ENCODE measurements around the gene WDR72.
"Not testable (repeated sequence)": the region's sequence is repeated elsewhere in the genome, so short reads cannot be mapped to it uniquely, and the experiment has no call there.

Gene WDR72

DNA sequence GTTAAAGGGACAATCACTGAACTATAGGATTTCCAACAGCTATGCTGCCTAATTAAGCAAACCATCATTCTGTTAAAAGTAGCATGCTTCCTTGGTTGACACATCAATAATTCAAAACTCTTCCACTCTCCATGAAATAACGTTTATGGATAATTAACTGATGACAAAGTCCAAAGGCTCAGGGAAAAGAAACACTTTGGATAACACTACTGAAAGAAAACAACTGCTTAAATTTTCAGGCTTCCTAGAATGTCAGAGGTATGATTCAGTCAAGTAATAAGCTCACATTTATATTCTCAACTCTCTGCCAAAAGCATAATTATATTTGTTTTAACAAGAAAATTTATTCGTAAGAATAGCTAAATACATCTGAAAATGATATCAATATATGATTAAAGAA lies 49.6 kb downstream of the WDR72 start:
- DNase-seq (ENCODE audit: low read depth), result no peak

DNA sequence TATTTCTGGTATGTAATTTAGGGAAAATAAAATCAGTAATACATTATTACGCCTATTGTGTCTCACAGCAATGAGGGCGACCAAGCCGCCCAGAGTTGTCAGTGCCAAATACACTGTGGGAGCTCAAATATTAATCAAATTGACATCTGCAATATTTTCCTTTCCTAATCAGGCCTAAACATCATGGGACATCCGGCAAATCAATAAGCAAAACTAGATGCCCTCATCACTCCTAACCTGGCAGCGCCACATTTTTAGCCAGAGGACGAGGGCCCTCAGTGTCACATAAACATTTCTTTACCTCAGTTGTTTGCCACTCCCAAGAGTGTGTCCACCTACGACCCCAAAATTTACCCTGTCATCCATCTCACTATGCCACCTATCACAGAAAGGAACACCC lies 64.1 kb downstream of the WDR72 start:
- no peak for DNase-seq (ENCODE audit: low read depth)

DNA sequence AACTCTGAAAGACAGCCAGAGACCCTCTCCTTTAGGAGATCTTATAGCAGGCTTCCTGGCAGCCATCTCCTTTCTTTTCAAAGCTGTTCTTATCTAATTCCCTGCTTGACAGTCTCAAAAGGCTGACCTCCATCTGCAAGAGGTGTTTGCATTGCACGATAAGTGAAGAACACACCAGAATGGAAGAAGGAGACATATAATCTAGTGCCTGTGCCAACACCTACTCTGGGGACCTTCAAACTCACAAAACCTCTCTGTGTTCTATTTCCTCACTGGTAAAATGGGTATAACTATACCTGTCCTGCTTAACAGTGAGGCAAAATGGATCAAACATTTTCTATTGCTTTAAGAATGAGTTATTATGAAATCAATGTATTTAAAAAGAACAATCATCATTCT lies 65.0 kb downstream of the WDR72 start:
- DNase-seq (ENCODE audit: low read depth), result no peak

DNA sequence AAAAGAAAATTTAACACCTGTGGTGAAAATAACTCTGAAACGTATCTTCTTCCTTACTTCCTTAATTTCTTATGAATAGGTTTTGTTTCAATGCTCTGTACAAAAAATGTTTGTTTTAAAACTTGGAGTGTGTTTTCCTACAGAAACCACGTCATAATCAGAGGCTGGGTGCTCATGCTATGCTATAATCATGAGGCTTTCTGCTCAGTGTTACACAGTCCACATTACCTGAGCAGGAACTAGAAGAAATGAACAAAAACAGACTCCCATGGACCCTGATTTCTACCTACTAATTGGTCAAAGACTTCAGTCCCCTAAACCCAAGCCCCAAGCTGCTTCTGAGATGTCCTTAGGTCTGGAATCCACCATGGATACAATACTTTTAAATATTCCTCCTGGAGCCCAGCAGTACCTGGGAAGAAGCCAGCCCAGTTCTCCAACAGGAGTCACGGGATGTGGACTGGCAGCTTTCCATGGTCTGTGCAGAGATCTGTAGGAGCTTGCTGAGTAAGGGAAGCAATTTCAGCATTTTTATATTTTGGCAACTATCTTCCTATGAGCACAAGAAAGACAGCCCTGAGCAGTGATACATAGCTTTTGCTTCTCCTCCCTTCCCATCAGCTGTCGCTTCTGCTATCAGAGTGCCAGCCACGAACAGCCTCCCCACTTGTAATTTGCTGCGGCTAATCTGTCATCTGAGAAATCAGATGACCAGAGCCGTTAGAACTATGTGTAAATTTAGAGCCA lies 65.6 kb downstream of the WDR72 start:
- DNase-seq (ENCODE audit: low read depth), result no peak

DNA sequence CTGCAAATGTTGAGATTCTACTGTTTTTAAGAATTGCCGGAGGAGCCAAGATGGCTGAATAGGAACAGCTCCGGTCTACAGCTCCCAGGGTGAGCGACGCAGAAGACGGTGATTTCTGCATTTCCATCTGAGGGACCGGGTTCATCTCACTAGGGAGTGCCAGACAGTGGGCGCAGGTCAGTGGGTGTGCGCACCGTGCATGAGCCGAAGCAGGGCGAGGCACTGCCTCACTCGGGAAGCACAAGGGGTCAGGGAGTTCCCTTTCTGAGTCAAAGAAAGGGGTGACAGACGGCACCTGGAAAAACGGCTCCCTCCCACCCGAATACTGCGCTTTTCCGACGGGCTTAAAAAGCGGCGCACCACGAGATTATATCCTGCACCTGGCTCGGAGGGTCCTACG lies 75.3 kb downstream of the WDR72 start:
- not testable (repeated sequence) for DNase-seq (ENCODE audit: low read depth)

DNA sequence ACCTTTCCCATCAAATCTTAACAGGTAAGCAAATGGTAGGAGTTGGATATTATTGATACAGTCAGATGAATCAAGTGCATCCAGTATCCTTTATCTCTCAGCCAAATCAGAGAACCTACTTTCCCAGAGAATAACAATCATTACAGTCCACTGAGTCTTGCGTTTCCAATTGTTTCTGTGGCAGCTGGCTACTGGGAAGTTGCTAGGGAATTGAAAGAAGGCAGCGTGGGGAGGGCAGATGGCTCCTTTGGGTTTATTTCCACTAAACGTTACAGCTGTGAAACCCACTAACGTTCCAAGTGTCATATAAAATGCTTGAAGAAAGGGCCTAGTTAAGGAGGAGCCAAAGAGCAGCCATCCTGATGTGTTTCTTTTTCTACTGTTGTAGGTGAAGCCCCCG lies 78.4 kb downstream of the WDR72 start:
- DNase-seq (ENCODE audit: low read depth), result no peak

DNA sequence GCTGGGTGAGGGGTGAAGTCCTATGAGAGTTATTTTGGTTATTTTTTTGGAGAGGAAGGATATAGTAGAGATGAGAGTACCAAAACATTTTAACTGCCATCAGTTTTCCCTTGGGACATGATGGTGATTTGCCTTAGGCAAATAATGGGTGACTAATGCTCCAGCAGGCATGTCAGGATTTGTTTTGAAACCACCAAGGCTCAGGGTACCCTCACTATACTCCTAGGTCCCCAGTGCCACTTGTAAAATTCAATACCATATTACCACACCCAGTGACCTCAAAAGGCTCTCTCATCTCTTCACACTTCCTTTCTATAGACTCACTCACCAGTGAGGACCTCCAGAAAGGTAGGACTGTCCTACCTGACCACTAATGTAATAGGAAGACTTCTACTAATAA lies 83.6 kb downstream of the WDR72 start:
- DNase-seq (ENCODE audit: low read depth), result no peak

DNA sequence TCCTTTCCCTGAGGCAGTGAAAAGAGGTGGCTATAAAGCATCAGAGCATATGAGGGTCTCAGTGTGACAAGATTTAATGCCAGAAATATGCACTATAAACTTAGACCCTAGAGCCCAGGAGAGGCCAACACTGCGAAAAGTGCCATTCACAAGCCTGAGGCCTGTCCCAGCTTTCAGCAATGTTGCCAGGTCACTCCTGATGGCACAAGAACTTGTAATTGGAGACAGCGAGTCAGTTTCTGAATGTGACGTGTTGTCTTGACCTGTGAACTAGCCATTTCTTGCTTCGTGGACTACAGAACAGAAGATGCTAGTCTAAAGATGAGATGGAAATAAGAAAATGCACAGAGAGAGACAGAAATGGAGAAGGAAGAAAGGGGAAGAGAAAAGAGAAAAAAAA lies 87.9 kb downstream of the WDR72 start:
- DNase-seq (ENCODE audit: low read depth), result no peak

DNA sequence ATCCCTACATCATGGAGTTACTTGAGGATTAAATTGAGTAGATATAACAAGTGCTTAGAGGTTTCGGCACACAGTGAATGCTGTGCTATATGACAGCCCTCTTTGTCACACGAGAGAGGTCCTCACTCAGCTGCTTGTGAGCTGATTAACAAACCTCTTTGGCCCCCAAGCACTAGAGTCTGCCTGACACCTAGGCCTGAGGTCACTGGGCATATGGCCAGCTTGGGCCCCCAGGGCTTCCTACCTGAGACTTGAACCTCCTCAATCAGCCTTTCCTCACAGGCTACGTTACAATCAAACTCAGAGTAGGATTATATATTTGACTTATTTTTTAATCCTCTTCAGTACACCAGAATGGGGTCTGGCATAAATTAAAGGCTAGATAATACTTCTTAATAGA lies 88.8 kb downstream of the WDR72 start:
- DNase-seq (ENCODE audit: low read depth), result no peak

DNA sequence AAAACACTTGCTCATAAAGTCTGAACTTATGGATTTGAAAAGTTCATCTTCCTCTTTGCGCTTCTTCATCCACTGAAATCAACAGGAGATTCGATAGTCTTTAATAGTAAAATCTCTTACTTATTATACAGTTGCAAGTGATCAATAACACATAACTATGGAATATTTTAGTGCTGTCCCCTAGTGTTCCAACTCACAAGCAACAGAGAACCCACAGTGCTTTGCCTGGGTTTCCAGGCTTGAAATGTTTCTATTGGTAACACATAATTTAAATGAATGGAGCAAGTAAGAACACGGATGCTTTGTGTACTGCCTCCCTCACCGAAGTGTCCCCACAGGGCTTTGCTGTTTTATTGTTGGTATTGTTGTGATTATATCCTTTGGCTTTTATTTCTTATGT lies 93.5 kb downstream of the WDR72 start:
- no peak for DNase-seq (ENCODE audit: low read depth)

DNA sequence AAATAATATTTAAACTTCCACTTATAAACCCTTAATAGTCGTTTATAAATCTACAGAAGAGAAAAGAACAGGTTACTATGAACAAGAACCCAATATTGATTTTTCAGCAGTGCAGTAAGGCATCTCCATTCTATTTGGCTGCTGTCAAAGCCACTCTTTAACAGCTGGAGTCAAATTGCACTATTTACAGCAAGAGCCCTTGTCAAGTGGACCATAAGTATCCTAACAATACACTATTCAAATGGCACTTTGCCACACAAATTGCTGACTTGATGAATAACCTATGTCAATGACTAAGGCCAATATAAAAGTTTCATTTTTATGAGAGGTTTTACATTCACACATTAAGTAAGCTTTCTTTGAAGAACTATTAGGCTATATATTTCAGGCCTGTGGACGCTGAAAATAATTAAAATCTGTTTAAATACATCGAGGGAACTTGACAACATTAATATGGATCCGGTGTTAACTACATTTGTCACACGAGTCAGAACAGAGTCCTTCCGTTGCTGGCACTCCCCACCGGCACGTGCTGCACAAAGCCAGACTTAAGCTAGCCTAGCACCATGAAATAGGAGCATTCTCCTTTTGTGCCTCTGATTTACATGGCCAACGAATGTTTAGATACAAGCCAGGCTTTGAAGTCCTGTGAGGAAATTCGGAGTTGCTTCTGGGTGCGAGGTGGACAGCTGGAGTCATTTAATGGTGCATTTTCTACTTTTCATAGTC lies 100.5 kb downstream of the WDR72 start:
- DNase-seq (ENCODE audit: low read depth), result no peak

DNA sequence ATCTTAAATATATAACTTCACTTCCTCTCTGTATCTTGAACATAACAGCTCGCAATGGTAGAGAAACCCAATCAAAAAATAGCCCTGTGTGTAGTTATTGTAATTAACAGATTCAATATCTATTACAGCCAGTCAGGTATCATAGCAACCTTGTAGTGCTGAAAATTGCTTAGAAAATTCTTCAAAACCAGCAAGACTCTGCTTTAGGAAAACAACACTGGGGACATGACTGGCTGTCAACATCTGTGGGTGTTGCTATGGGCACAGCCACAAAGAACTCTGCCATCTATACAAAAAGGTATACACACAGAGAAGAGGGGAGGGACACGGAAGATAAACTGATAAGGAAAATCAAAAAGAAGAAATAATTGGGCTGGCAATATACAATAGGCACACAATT lies 101.2 kb downstream of the WDR72 start:
- DNase-seq (ENCODE audit: low read depth), result no peak

DNA sequence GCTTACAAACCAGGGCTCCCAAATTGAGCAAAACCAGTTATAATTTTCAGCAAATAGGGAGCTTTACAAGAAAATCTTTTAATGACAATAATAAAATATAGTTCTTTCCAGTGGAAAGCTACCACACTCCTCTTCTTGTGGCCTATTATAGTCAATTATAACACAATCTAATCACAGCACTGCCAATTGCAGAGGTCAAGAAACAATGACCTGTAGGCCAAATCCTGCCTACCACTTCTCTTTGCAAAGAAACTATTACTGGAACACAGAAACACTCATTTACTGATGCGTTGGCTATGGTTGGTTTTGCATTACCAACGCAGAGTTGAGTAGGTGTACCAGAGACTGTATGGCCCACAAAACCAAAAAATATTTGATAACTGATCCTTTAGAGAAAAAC lies 110.5 kb downstream of the WDR72 start:
- DNase-seq (ENCODE audit: low read depth), result no peak

DNA sequence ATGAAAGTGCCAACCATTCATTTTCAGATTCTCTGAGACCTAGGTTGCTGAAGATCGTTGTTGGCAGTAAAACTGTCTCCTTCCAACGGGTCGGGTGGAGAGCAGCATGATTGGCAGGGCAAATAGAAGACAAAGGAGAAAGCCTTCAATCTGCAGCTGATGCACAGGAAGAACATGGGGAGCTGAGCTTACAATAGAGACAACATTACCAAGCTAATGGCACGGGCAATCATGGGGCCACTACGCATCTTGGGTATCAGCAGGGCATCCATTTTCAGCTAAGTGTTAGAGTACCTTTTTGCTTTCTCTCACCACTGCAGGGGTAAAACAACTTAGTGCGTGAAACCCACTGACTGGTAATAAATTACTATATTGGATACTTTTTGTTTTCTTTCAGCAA lies 114.8 kb downstream of the WDR72 start:
- DNase-seq (ENCODE audit: low read depth), result no peak

DNA sequence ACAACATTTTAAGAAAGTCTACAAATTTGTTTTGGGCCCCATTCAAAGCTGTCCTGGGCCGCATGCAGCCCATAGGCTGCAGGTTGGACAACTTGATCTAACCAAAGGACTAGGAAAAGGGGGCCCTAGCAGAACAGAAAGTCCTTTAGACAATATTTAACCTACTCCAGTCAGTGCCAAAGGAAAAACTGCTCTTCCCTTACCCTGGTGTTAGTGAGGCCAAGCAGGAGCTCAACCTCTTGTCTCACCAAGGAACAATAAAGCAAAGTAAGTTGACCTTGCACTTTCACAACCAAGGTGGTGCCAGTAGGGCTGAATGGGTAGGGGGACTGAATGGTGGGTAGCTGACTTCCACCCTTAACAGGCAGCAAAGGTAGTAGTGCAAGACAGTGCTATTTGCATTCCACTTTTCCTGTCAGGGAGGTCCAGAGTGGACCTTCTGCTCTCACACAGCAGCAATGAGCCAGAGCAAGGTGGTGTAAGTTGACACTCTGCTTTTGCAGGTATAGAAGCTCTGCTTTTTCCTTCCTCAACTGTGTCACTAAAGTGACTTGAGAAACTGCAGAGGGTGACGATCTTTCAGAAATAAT lies 124.9 kb downstream of the WDR72 start:
- DNase-seq (ENCODE audit: low read depth), result no peak

DNA sequence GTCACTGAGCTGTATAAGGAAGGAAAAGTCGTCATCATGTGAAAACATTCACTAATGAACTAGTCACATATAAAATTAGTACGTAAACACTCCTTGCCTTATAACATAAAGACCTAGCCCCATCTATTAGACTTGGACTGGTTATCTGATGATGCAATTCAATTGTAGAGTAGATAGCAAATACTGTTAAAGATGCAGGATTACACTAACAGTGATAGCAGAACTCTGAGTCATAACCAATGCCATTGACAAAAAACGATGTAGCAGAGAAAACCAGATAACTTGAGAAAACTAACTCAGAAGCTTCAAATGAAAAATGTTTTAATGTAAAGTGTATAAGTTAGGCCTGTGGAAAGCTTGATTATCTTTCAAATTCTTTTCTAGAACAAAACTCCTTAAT lies 132.2 kb downstream of the WDR72 start:
- DNase-seq (ENCODE audit: low read depth), result no peak

DNA sequence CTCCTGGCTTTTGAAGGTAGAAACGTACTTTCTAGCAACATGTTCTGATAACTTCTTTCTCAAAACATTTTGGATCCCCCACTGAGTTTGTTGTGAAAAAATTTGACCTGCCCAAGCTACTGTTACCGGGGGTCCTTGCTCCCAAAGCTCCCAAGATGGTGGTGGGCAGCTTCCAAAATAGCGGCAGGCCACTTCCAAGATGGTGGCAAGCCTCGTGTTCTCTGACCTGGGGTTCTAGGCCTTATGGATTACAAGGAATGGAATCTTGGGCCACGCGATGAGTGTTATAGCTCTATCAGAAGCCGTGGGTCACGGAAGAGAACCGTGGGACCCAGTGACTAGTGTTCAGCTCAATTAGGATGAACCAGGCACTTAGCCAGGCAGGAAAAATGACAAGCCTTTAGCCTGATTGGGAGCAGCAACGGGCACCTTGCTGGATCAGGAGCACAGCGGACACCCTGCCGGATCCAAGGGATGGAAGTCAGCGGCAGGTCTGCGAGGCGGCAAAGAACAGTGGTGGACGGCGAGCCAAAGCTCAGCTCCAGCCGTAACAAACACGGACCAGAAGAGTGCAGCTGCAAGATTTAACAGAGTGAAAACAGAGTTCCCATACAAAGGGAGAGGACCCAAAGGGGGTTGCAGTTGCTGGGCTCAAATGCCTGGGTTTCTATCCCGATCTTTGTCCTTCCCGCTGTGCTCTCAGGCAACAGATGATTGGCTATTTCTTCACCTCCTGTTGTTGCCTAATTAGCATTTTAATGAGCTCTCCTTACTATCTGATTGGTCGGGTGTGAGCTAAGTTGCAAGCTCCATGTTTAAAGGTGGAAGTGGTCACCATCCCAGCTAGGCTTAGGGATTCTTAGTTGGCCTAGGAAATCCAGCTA lies 133.3 kb downstream of the WDR72 start:
- DNase-seq (ENCODE audit: low read depth), result no peak

DNA sequence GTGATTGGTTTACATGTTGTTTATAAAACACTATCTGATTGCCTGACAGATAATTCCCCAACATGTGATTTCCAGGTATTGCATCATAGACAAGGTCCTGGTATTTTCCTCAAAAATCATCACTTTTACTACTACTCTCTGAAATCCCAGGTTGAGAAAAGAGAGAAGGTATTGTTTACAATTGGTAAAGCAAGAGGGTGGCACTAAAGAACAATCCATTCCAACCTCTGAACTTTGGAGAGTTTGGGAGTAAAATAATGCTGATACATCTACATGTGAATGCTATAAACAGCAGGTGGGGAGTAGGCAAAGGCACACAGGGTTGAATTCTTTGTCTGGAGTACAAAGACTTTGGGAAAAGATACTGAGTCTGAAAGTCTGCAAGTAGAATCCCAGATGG lies 134.2 kb downstream of the WDR72 start:
- no peak for DNase-seq (ENCODE audit: low read depth)

DNA sequence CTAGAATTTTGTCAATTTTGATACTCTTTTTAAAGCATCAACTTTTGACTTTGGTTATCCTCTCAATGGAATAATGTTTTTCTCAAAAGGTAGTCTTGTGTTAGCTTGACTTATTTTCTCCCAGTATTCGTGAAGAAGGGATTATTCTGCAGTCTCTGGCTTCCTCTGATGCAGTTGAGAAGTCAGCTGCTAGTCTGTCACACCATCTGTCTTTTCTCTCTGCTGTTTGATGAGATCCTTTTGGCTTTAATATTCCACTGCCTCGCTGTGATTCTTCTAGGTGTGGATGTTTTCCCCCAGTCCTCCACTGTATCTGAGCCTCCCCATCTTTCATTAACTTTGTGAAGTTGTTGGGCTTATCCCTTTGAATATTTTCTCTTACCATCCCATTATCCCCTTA lies 141.0 kb downstream of the WDR72 start:
- no peak for DNase-seq (ENCODE audit: low read depth)

DNA sequence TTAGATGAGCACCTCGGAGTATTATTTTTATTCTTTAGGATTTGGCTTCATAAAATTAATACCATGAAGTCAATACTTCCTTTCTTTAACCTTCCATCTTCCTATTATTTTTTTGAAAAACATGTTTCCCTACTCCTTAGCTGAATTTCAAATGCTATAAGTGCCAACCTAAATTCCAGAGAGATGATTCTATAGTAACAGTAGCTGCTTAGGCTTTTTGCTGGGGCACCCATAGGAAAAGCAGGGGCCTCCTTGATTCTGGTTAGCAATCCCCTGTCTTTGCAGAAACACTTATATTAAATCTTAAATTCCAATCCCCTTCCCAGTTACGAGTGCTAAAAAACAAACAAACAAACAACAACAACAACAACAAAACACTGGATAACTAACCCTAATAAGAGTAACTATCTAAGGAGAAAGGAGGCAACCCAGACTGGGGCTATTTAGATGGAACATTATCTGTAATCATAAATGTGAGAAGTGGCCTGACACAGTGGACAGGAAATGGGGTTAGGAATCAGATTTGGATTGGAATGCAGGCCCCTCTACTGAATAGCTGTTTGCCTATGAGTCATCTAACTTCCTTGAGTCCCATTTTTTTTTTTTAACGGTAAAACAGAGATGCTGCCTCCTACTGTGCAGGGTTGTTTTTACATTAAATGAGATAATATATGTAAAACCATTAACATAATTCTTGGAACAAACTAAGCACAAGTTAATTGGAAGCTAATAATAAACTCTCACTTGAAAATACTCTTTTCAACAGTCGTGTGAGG lies 148.1 kb downstream of the WDR72 start:
- no peak for DNase-seq (ENCODE audit: low read depth)

DNA sequence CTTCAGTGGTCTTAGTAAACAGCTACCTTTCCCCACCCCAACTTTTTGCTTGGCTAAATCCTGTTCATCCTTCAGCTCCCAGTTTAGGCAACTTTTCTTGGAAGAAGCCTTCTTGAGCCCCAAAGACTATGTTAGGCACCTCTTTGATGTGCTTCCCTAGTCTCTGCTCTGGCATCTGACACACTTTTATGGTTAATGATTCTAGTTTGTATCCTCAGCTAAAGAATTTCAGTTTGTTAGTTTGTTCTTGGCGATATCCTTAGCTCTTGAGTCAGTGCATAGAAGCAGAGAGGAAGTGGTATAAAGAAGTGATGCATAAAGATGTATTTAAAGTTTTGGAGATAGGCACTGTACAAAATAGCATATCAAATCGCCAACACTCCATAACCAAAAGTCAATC lies 168.4 kb downstream of the WDR72 start:
- DNase-seq (ENCODE audit: low read depth), result no peak

DNA sequence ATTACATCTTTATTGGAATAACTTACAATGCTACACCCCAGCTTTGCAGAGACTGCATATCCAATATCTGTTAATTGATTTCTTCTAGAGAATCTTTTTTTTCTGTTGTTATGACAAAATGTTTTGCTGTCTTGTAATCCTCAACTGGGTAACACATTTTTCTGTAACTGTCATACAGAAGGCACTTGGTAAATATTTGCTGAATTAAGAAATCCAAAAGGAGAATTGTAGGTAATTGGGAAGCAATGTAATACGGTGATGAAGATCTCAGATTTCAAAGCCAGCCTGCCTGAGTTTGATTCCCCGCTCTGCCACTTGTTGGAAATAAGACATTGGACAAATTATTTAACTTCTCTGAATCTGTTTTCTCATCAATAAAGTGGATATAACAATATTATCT lies 169.1 kb downstream of the WDR72 start:
- DNase-seq (ENCODE audit: low read depth), result no peak

Measured in GM04503 (cell line).